Memory B cell (primary cell): Measurements from ENCODE around the gene FHOD1.
A peak's percentile ranks its signal among the peaks of the same experiment; 100 is the strongest.

Source experiments
- ATAC-seq: fragments of 150-1000 bp; cut with Tn5 transposase; 2 replicates; pipeline ENCODE4 v1.10.0; 2021; ENCODE audit warnings: low read depth, mild to moderate bottlenecking, moderate library complexity
- DNase-seq, 2 donors: peaks; one replicate each; pipeline ENCODE4 v3.0.0; 2022; ENCODE audit warnings: low spot score in 2 of 2
- H3K27ac Mint-ChIP-seq: one replicate; pipeline ENCODE4 v1.8.0; 2022; ENCODE audit warnings: mild to moderate bottlenecking, moderate library complexity, mixed read lengths
- H3K27me3 Mint-ChIP-seq: one replicate; pipeline ENCODE4 v1.8.0; 2022; ENCODE audit warnings: mixed read lengths
- H3K36me3 Mint-ChIP-seq: one replicate; pipeline ENCODE4 v1.8.0; 2022; ENCODE audit warnings: mild to moderate bottlenecking, mixed read lengths
- H3K4me1 Mint-ChIP-seq: one replicate; pipeline ENCODE4 v1.8.0; 2022; ENCODE audit warnings: mixed read lengths
- H3K4me3 Mint-ChIP-seq: one replicate; pipeline ENCODE4 v1.8.0; 2022; ENCODE audit warnings: mild to moderate bottlenecking, moderate library complexity, mixed read lengths
- H3K9me3 Mint-ChIP-seq: one replicate; pipeline ENCODE4 v1.8.0; 2022; ENCODE audit warnings: mixed read lengths

The FHOD1 gene

DNA sequence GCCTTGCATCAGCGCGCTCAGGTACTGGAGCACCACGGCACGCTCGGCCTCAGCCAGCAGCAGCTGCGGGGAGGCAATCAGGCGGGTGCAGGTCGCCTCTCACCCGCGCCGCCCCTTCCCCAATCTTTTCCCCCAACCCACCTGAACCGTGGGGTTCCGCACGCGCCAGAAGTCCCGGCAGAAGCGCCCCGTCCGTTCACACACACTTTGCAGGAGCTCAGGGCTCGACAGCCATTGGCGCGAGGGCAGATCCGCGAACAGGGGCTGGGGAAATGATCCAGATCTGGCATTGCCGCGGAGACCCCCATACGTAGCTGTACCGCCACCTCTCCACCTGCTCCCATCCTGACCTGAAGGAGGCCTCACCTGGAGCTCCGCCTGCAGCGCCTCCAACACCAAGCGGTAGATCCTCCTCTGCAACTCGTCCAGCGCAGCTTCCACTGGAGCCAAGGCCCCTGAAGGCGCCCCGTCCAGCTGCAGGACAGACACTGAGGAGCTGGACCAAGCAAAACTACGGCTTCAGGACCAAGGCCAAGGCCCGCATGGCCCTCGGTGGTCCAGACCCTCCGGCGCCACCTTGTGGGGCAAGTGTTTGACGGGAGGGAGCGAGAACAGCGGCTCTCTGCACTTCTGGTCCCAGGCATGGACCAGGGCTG, 62.2 kb downstream of the FHOD1 start:
- peak overlapping the region; percentile 89 for H3K4me3 Mint-ChIP-seq
- no peaks in the 10 kb centered on the region for H3K9me3 Mint-ChIP-seq

DNA sequence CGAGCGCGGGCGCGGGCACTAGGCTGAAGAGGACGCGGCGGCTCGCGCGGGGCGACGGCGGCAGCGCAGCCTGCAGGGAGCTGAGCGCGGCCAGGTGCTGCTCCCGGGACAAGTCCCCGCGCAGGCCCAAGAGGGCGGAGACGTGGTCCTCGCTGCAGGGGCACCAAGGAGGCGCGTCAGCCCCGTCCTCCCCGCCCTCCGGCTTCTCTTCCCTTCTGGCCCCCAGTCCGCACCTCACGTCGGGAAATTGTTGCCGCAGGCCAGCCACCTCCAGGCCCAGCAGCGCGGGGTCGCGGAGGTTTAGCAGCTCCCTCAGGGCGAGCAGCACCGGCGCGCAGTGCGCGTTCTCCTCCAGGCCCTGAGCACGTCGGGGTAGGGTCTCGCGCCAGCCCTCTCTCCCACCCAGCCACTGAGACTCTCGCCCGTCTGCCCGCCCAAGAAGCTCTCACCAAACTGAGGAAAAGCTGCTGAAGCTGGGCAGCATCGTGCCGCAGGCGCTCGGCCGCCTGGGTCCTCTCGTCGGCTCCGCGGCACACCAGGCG, 62.8 kb downstream of the FHOD1 start:
- ATAC-seq (no peak), DNase-seq (no peak)
- no peak overlapping the region for H3K27ac Mint-ChIP-seq
- H3K27me3 Mint-ChIP-seq, result peaks cover 1% of the 10 kb centered on the region
- H3K4me3 Mint-ChIP-seq, result peak overlapping the region; percentile 89
- H3K4me1 Mint-ChIP-seq, result peaks cover 6% of the 10 kb centered on the region
- H3K9me3 Mint-ChIP-seq, result no peaks in the 10 kb centered on the region
- H3K36me3 Mint-ChIP-seq, result no peaks in the 10 kb centered on the region

More for the DNA sequence above, 62.2 kb downstream of the FHOD1 start:
- no peaks in the 10 kb centered on the region for H3K36me3 Mint-ChIP-seq
- ATAC-seq (peak; percentile 25), DNase-seq (peak; percentile 77 to 88)
- H3K4me1 Mint-ChIP-seq, result peaks cover 6% of the 10 kb centered on the region
- H3K27ac Mint-ChIP-seq, result no peak overlapping the region
- H3K27me3 Mint-ChIP-seq, result peaks cover 1% of the 10 kb centered on the region

DNA sequence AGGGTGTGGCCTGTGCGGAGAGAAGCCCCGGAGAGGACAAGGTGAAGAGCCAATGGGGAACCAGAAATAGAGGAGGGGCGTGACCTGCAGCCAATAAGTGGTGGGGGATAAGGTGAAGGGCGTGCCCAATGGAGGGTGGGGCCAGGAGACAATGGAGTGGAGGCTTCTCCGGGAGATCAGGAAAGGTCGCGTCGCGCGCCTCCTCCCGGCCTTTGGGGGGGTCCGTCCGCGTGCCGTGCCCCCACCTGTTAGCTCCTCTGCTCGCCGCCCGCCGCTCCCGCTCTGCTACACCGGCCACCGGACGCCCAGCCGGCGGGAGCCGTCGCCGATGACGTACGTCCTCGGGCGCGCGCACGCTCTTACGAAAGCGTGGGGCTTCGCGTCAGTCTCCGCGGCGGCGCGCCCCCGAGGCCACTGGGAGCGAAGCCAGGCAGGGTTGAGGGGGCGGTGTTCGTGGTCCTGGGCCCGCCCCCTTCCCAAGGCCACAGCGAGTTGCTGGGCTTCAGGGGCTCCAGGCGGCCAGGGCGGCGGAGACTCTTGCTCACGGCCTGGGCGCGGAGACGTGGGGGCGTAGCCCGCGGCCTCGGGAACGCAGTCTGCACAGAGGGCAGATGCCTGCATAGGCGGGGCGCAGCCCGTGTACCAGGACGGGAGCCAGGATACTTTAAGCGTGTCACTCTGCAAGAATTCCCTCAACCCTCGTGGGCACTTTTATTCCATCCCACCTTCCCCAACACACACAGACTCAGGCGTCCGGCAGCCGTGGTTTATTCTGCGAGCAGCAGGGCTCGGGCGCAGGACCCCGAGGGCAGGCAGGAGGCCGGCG, 63.4 kb downstream of the FHOD1 start, which contains the start of gene MATCAP1:
Gene MATCAP1, minus strand, starts transcription at position 337 of the 826 bp plus-strand sequence. CDS start 3,353 bp downstream, outside the sequence.
- peak within 1 kb of the TSS; percentile 89 for H3K4me3 Mint-ChIP-seq
- DNase-seq (peak; percentile 95), ATAC-seq (peak; percentile 92)
- H3K27ac Mint-ChIP-seq, result no peak within 1 kb of the TSS
- H3K27me3 Mint-ChIP-seq, result peaks cover 5% of the 10 kb centered on the region
- no peaks in the 10 kb centered on the region for H3K36me3 Mint-ChIP-seq
- peaks cover 6% of the 10 kb centered on the region for H3K4me1 Mint-ChIP-seq
- H3K9me3 Mint-ChIP-seq, result no peaks in the 10 kb centered on the region

- DNase-seq, result no peak
- no peak for ATAC-seq
- H3K4me3 Mint-ChIP-seq, result no peak overlapping the region
- no peaks in the 10 kb centered on the region for H3K36me3 Mint-ChIP-seq
- H3K27ac Mint-ChIP-seq, result no peak overlapping the region
- H3K27me3 Mint-ChIP-seq, result peaks cover 9% of the 10 kb centered on the region
- no peaks in the 10 kb centered on the region for H3K9me3 Mint-ChIP-seq
- H3K4me1 Mint-ChIP-seq, result peaks cover 10% of the 10 kb centered on the region
Measured at GRCh38 chr16:67183284-67183626, 64.0 kb downstream of the FHOD1 start.

DNA sequence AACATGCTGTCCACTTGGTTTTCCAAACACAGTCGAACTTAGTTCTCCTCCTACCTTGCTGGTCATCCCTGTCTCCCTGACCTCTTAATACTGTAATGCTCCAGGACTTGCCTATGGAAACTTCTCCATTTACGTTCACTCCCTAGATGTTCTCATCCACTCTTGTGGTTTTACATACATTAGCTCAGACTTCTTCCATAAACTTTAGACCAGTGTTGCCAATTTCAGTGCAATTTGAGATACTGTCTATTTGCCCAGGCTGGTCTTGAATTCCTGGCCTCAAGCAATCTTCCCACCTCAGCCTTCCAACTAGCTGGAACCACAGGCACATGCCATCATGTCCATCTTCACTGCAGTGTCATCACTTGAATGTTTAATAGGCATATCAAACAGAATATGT, 65.0 kb downstream of the FHOD1 start:
- H3K4me3 Mint-ChIP-seq, result no peak overlapping the region
- no peak for ATAC-seq
- H3K4me1 Mint-ChIP-seq, result peaks cover 12% of the 10 kb centered on the region
- no peaks in the 10 kb centered on the region for H3K36me3 Mint-ChIP-seq
- DNase-seq, result no peak
- peaks cover 14% of the 10 kb centered on the region for H3K27me3 Mint-ChIP-seq
- H3K9me3 Mint-ChIP-seq, result no peaks in the 10 kb centered on the region
- no peak overlapping the region for H3K27ac Mint-ChIP-seq

DNA sequence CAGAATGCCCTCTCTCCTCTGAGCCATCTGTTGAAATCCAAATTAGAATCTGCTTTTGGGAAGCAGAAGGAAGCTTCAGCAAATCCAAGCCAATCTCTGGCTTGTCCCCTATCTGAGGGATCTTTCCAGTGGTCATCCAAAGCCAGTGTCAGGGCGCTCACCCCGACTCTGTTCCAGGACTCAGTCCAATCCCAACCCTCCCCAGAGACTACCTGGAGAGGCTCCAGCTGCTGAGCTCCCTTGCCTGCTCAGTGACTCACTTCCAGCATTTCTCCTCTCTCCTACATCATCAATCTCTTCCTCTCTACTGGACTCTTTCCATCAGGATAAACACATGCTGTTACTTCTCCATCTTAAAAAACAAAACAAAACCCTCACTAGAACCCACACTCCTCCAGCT, 65.9 kb downstream of the FHOD1 start:
- Mint-ChIP-seq H3K36me3 (no peaks in the 10 kb centered on the region), H3K27ac (no peak overlapping the region), H3K27me3 (peaks cover 16% of the 10 kb centered on the region), H3K4me1 (peaks cover 12% of the 10 kb centered on the region), H3K9me3 (no peaks in the 10 kb centered on the region), H3K4me3 (no peak overlapping the region)
- DNase-seq, result no peak
- no peak for ATAC-seq

GRCh38 chr16:67180166-67180565, 67.1 kb downstream of the FHOD1 start:
- Mint-ChIP-seq H3K9me3 (no peaks in the 10 kb centered on the region), H3K27me3 (peaks cover 18% of the 10 kb centered on the region), H3K27ac (no peak overlapping the region), H3K36me3 (no peaks in the 10 kb centered on the region), H3K4me3 (no peak overlapping the region), H3K4me1 (peaks cover 10% of the 10 kb centered on the region)
- DNase-seq (no peak), ATAC-seq (no peak)

DNA sequence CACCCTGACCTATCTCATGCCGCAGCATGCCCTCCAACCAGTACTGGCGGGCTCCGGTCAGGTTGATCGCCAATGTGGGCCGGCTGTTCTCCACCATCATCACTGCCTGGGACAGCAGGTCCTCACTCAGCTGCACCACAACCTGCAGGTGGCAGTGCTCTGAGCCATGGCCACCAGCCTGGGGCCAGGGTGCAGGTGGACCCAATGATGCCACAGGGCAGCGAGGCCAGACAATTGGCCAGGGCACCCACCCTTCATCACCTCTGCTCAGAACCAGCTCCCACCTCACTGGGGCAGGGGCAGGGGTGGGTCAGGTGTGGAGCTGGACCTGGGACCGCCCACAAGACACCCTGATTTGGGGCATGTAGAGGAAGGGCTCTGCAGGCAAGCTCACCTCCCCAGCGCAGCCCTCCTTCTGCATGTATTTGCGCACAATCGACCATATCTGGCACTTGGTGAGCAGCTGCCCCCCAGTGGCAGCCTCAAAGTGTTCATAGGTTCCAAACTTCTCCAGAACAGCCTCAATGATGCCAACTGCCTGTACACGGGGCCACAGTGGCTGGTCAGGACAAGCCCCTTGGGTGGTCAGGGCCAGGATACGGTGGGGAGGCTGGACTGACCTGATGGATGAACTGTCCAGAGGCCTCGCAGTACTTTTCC, 67.7 kb downstream of the FHOD1 start:
- H3K4me1 Mint-ChIP-seq, result peaks cover 6% of the 10 kb centered on the region
- no peak overlapping the region for H3K27ac Mint-ChIP-seq
- peaks cover 18% of the 10 kb centered on the region for H3K27me3 Mint-ChIP-seq
- no peaks in the 10 kb centered on the region for H3K9me3 Mint-ChIP-seq
- H3K36me3 Mint-ChIP-seq, result no peaks in the 10 kb centered on the region
- DNase-seq (no peak), ATAC-seq (no peak)
- no peak overlapping the region for H3K4me3 Mint-ChIP-seq
